GM18873 (cell line): ENCODE data around the gene SLC7A5.

Experiments
- ATAC-seq: cut with Tn5 transposase; IDR thresholded peaks from one replicate; pipeline ENCODE4 v1.9.1; 2021; ENCODE audit warnings: mild to moderate bottlenecking, moderate library complexity, moderate number of reproducible peaks; ENCODE audit not compliant: unreplicated experiment, low FRiP score

Gene SLC7A5

GRCh38 chr16:87847785-87848675 is 21.3 kb downstream of the SLC7A5 start:
- no peak for ATAC-seq

GRCh38 chr16:87847467-87847784 is 21.9 kb downstream of the SLC7A5 start:
- ATAC-seq = no peak

GRCh38 chr16:87846705-87847466 is 22.4 kb downstream of the SLC7A5 start:
- no peak for ATAC-seq

GRCh38 chr16:87845807-87846619 is 23.3 kb downstream of the SLC7A5 start:
- ATAC-seq = no peak

- ATAC-seq = no peak
These were observed 24.1 kb downstream of the SLC7A5 start for GRCh38 chr16:87845213-87845612.

GRCh38 chr16:87844809-87845208 is 24.5 kb downstream of the SLC7A5 start:
- ATAC-seq = no peak

GRCh38 chr16:87844120-87844733 is 25.1 kb downstream of the SLC7A5 start:
- ATAC-seq = no peak

GRCh38 chr16:87843678-87844105 is 25.6 kb downstream of the SLC7A5 start:
- no peak for ATAC-seq

- ATAC-seq = no peak
These were observed 27.0 kb downstream of the SLC7A5 start for GRCh38 chr16:87842209-87842869.

GRCh38 chr16:87841340-87842208 is 27.7 kb downstream of the SLC7A5 start:
- no peak for ATAC-seq

- ATAC-seq = no peak
These were observed 28.9 kb downstream of the SLC7A5 start for GRCh38 chr16:87840271-87840978.

- ATAC-seq = no peak
These were observed 29.6 kb downstream of the SLC7A5 start for GRCh38 chr16:87839542-87840270.

GRCh38 chr16:87838643-87839541 is 30.4 kb downstream of the SLC7A5 start:
- ATAC-seq = no peak

GRCh38 chr16:87837627-87838289 is 31.5 kb downstream of the SLC7A5 start:
- no peak for ATAC-seq

- ATAC-seq = no peak
These were observed 32.3 kb downstream of the SLC7A5 start for GRCh38 chr16:87836844-87837581.
